ENCODE results near the gene TBCK.
"Not testable (repeated sequence)": the region's sequence is repeated elsewhere in the genome, so short reads cannot be mapped to it uniquely, and the experiment has no call there.

Gene TBCK

DNA sequence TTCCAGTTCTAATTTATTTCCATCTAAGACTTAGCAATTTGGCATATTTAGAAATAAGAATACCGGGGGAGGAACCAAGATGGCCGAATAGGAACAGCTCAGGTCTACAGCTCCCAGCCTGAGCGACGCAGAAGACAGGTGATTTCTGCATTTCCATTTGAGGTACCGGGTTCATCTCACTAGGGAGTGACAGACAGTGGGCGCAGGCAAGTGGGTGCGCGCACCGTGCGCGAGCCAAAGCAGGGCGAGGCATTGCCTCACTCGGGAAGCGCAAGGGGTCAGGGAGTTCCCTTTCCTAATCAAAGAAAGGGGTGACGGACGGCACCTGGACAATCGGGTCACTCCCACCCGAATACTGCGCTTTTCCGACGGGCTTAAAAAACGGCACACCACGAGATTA, 102.7 kb downstream of the TBCK start:
- DNase-seq (ENCODE audit: low spot score): not testable (repeated sequence)

DNA sequence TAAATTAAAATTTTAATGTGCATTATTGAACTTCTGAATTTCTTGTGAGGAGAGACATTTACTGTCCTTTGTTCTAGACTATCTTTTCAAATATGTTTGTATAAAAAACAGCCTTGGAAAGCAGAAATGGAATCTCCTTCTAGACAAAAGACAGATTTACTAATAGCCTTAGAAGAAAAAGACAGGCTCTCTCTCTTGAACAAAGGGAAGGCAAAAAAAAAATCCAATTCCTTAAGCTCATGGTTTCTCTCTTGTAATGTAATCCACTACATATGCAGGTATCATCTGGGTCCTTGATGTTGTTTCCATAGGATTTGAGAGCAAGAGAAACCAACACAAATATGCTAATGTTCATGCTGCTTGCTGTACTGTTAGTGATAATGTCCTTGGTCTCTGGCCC, 106.0 kb downstream of the TBCK start:
- DNase-seq (ENCODE audit: low spot score): no peak

DNA sequence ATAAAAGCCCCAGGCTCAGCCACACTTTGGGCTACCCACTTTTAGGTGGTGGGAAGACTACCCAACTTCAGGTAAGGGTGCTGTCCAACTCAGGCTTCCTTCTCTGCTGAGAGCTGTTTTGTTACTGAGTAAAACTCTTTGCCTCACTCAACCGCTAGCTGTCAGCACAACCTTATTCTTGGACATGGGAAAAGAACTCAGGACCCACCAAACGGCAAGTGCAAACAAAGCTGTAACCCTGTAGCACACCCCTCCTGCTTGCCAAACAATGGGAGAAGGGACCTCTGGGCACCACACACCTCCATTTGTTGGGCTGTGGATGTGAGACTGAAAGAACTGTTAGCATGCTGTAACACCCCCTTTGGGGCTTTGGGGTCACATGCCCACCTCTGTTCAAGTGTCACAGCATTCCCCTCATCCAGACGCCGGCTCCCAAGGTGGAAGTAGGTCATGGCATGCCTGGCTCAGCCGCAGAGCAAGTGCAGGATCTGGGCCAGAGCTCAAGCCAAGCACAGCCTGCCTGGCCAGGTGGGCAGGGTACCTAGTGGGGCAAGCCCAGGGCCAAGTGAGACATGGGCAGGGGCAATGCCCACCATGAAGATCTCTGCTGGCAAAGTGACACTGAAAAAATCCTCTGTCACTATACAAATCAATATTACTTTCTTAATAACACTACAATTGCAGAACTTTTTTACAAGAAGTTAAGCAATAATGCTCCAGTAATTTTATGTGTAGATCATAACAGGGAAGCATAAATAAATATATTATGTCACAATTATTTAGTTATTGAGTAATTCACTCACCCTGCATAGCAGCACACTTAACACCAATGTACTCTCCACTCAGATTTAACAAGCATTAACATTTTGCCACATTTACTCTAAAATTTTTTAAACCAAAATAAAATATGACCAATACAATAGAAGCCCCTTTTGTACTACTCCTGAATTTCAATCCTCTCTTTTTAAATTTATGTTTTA, 107.2 kb downstream of the TBCK start:
- DNase-seq (ENCODE audit: low spot score): no peak

DNA sequence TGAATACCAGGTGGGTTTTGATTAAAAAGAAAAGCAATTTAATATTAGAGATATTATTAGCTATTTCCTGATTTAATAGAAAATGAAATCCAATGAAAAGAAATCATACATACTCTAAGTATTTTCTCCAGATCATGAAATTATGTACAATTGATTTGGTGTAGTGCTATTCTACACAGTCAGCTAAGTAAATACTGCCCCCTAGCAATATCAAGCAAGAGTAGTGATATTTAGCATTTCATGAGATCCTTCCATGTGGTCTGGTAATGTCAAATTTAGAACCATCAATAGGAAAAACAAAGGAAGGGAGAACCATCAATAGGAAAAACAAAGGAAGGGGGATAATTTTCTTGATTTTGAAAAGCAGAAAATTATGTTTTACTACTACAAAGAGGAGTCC, 114.6 kb downstream of the TBCK start:
- peak; percentile 36 for DNase-seq (ENCODE audit: low spot score)

DNA sequence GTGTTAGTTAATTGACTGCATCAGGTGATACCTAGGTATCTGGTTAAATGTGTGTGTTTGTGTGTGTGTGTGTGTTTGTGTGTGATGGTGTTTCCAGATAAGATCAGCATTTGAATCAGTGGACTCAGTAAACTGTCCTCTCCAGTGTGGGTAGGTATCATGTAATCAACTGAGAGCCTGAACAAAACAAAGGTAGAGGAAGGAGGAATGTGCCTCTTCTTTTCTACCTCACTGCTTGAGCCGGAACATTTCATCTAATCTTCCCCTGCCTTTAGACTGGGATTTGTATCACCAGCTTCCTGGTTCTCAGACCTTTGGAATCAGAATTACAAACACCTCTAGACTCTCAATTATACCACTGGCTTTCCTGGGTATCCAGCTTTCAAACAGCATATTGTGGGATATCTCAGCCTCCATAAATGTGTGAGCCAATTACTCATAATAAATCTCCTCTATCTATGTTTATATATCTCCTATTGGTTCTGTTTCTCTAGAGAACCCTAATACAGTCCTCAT, 120.5 kb downstream of the TBCK start:
- no peak for DNase-seq (ENCODE audit: low spot score)

DNA sequence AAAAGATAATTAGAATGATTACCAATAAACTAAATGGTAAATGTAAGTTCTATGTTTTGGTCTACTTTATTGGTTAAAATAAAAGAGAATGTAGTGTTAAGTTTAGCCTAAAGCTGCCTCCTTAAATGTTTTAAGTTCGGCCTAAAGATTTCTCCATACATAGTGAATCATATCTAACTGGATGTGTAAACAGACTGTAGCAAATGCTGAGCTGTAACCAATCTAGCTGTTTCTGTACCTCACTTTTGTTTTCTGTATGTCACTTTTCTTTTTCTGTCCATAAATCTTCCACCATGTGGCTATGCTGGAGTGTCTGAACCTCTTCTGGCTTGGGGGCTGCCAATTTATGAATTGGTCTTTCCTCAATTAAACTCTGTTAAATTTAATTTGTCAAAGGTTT, 121.2 kb downstream of the TBCK start:
- DNase-seq (ENCODE audit: low spot score): no peak

DNA sequence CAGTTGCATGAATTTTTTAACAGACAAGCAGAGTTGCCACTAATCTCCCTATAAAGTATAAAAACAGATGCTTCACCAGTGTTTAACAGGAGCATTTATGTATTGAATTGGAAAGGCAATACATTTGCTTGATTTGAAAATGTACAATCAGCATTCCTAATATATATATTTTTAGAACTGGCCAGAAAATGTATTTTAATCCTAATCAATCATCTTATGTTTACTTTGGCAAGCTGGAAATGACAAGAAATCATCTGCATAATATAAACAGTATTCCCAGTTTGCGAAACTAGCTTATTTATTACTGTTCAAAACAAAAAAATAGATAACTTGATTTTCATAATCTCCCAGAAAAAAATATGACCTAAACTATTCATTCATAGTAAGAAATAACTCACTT, 123.9 kb downstream of the TBCK start:
- DNase-seq (ENCODE audit: low spot score): no peak

DNA sequence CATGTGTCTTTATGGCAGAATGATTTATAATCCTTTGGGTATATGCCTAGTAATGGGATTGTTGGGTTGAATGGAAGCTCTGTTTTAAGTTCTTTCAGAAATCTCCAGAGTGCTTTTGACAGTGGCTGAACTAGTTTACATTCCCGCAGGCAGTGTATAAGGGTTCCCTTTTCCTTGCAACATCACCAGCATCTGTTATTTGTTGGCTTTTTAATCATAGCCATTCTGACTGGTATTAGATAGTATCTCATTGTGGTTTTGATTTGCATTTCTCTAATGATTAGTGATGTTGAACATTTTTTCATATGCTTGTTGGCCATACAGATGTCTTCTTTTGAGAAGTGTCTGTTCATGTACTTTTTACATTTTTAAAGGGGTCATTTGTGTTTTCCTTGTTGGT, 129.8 kb downstream of the TBCK start:
- DNase-seq (ENCODE audit: low spot score): no peak

DNA sequence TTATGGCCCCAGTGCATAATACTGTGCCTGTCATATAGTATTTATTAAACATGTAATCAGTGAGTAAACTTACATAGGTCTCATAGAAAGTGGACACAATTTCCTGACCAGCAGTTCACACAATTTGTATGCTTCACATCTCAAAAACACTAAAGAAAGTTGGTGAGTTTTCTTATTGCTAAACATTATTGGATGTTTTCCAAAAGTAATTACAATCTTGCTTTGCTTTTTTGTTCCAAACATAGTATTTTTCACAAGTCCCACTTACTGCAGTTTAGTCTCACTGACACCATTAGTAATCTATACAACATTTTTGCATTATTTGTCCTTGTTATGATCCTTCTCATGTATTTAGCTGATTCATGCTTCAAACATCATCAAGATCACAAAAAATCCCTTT, 132.5 kb downstream of the TBCK start:
- no peak for DNase-seq (ENCODE audit: low spot score)

DNA sequence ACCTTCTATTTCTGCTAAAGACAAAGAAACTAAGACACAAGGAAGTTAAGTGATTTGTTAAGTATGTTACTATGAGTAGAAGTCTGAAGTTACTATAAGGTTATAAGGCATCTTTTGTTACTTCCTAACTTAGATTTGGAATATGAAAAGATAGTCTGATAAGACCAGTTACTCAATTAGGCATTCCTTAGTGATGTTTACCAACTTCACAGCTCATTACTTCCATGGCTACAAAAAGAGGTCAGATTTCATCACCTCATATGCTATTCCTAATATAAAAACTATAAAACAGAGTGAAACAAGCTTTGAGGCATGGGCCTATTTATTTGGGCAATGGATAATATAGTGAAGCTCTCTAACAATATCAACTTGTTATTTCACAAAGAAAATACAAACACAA, 143.1 kb downstream of the TBCK start:
- no peak for DNase-seq (ENCODE audit: low spot score)

DNA sequence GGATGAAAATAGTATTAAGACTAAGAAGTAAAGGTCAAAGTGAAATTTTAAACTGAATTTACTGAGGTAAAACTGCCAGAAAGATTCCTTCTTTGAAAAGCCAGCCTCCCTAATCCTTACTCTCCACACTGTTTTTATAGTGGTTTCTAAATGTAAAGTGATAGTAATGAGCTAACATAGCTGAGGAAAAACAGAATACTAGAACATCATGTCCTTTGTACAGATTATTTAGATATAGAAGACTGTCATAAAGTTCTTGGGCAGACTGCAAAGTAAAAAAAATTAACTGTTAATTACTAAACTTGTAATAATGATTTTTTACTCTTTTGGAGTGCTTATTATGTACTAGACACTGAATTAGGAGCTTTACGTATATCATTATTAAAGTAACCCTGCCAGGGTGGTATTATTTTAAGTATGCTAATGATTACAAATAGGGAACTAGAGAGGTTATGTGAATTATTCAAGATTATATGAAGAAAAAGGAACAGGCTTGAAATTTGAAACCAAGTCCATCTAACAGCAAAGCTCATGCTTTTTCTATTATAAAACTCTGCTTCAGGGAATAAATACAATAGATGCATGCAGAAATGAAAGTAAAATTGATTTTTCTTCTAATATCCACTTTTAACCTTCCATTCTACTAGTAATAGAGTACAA, 150.5 kb downstream of the TBCK start:
- no peak for DNase-seq (ENCODE audit: low spot score)

DNA sequence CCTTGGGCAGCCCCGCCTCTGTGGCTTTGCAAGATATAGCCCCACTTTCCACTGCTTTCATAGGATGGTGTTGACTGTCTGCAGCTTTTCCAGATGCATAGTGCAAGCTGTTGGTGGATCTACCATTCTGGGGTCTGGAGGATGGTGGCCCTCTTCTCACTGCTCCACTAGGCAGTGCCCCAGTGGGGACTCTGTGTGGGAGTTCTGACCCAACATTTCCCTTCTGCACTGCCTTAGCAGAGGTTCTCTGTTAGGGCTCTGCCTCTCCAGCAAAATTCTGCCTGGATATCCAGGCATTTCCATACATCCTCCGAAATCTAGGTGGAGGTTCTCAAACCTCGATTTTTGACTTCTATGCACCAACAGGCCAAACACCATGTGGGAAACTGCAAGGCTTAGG, 153.7 kb downstream of the TBCK start:
- DNase-seq (ENCODE audit: low spot score): no peak

DNA sequence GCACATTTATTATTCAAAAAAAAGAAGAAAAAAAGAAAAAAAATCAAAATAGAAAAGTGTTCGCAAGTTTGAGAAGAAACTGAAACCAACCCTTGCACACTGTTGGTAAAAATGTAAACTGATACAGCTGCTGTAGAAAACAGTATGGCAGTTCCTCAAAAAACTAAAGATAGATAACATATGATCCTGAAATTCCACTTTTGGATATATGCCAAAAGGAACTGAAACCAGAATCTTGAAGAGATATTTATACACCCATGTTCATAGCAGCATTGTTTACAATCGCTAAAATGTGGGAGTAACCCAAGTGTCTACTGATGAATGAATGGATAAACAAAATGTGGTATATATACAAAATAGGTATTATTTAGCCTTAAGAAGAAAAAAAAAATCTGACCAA, 155.4 kb downstream of the TBCK start:
- no peak for DNase-seq (ENCODE audit: low spot score)

DNA sequence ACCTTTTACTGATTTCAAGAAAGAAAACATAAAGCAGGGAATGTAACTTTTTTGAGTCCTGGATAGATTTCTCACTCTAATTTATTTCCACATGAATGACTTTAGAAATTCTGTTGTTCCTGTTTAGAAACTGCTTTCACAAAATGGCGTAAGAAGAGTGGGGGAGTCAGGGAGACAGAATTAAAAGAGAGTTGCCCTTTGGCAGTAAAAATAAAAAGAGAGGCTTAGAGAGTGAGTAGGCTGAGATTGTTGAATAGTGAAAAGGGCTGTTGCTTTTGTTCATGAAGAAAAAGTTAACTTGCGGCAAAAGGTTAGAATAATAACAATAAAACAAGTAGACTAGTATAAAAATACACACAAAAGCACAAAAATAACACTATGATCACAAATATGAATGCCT, 166.1 kb downstream of the TBCK start:
- DNase-seq (ENCODE audit: low spot score): no peak

DNA sequence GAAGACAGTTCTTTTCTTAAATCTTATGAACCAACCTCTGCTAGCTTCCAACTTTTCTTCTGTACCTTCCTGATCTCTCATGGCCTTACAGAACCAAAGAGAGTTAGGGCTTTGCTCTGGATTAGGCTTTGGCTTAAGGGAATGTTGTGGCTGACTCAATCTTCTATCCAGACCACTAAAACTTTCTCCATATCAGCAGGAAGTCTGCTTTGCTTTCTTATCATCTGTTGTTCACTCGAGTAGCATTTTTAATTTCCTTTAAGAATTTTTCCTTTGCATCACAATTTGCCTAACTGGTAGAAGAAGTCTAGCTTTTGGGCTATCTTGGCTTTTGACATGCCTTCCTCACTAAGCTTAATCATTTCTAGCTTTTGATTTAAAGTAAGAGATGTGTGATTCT, 167.0 kb downstream of the TBCK start:
- DNase-seq (ENCODE audit: low spot score): no peak

DNA sequence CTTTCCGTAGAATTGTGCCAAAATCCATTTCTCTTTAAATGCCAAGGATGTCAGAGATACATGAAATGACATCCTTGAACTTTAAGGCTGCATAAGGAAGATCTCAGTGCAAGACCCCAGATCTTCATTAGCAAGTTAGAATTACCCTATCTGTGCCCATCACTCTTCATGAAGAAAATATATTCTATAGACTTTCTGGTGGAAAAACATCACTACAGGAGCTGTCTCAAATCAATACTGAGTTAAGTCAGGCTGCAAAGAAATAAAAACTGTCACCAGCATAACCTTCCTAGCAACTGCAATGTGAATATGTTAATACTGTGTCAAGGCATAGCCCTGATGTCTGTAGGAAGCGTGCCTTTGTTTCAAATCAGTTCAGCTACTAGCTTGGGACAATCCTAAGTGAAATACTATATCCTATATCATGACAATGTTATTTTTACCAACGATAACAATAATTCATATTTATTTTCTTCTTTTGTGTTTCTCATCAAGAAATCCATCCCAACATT, 173.3 kb downstream of the TBCK start:
- DNase-seq (ENCODE audit: low spot score): no peak

DNA sequence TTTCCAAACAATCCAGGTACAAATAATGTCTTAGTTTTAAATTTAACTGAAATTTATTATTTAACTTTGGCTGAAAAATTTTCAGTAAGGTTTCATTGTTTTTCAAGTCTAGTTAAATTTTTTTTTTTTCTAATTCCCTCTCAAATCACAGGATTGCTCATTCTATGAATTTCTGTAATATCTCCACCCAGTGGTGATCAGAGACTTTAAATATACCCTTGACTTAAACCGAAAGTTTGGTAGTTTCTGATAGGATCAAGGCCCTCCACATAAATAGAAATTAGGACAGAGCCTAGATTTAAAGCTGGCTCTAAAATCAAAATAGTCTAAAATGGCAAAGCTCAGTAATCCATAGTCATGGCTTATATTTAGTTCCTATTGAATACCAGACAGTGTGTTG, 175.4 kb downstream of the TBCK start:
- DNase-seq (ENCODE audit: low spot score): no peak

DNA sequence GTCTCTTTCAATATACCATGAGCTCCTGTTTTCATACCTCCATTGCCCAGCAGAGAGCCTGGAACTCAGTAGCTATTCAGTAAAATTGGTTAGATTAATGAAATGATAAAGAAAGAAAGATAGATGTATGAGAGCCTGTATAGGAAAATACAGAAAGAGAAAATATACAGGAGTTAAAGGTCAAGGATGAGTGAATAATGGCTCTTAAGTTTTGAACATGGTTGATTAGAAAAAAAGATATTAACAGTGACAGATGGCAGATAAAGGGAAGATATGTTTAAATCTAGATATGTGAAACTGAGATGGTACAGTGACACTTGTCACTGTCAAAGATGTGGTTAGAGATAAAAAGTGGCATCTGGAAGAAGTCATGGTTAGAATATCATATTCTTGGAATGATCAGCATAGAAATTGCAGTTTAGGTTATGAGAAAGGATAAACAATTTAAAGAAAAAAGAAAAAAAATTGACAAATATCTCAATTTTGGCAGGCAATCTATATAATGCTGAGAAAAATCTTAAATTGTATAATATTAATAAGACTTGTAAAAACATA, 179.2 kb downstream of the TBCK start:
- no peak for DNase-seq (ENCODE audit: low spot score)

DNA sequence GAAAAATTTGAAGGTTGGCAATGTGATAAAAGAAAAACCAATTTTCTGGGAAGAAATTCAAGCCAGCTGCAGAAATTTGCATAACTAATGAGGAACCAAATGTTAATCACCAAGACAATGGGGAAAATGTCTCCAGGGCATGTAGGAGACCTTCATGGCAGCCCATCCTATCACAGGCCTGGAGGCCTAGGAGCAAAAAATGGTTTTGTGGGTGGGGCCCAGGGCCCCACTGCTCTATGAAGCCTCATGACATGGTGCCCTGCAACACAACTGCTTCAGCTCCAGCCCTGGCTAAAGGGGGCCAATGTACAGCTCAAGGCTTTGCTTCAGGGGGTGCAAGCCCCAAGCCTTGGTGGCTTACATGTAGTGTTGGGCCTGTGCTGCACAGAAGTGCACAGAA, 184.0 kb downstream of the TBCK start:
- no peak for DNase-seq (ENCODE audit: low spot score)

DNA sequence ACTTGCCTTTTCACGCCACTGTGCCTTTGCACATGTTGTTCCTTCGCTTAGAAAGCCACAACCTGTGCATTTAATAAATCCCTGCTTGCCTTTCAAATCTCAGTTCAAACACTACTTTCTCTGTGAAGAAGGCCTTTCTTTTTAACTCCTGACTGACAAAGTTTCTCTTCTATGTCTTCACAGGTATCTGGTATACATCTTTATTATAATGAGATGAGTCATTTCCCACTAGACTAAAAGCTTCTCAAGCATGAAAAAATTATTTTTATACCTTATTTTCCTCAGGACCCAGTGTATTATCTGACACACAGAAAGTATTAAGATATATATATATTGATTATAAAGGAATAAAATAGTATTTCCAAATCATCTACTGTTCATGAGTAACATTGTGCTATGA, 189.9 kb downstream of the TBCK start:
- DNase-seq (ENCODE audit: low spot score): no peak

DNA sequence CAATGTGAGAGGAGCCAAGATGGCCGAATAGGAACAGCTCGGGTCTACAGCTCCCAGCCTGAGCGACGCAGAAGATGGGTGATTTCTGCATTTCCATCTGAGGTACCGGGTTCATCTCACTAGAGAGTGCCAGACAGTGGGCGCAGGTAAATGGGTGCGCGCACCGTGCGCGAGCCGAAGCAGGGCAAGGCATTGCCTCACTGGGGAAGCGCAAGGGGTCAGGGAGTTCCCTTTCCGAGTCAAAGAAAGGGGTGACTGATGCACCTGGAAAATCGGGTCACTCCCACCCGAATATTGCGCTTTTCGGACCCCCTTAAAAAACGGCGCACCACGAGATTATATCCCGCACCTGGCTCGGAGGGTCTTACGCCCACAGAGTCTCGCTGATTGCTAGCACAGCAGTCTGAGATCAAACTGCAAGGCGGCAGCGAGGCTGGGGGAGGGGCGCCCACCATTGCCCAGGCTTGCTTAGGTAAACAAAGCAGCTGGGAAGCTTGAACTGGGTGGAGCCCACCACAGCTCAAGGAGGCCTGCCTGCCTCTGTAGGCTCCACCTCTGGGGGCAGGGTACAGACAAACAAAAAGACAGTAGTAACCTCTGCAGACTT, 196.0 kb downstream of the TBCK start:
- not testable (repeated sequence) for DNase-seq (ENCODE audit: low spot score)

DNA sequence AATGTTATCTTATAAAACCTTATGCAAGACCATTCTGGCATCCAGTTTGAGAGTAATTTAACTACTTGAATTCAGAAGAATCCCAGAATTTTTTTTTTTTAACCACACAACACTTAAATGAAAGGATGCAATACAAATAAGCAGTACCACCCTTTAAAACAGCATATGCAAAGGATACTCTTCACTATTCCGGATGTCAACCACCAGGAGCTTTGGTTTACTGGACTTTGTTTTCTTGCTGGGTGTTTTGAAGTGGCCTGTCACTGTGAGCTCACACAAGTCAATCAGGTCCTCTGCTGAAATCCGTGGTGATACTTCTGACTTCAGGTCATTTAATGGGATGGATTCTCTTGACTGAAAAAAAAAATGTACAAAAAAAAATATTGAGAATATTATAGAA, 200.0 kb downstream of the TBCK start:
- DNase-seq (ENCODE audit: low spot score): no peak

Data from SW480 (cell line).